GM12878 (cell line): ENCODE data around the gene ORC4. TPM values are rescaled to one million over a fixed set of nuclear protein-coding genes. Genes with fewer than 3 reads are reported as not detected.
A peak's percentile ranks its signal among the peaks of the same experiment; 100 is the strongest.

Experiments used
- BHLHE40 ChIP-seq, 2 experiments: fragments of 450-650 bp in 1 of 2; IDR thresholded peaks; 2 replicates each; pipeline ENCODE4 v1.6.1; 2011 to 2017; ENCODE audit warnings: low read depth in 2 of 2, borderline replicate concordance in 1 of 2, improper control_type of control experiment in 1 of 2, low read length in 1 of 2, mild to moderate bottlenecking in 1 of 2
- CBFB ChIP-seq: IDR thresholded peaks from 2 replicates; pipeline ENCODE4 v1.6.1; 2016; ENCODE audit warnings: antibody characterized with exemption, low read depth
- CBX5 ChIP-seq: sonication (generic); IDR thresholded peaks from 2 replicates; pipeline ENCODE4 v1.6.1; 2016; ENCODE audit warnings: low read depth, moderate library complexity, mild to moderate bottlenecking, inconsistent platforms
- CREM ChIP-seq: IDR thresholded peaks from 2 replicates; pipeline ENCODE4 v1.6.1; 2014; ENCODE audit warnings: antibody characterized with exemption, low read depth
- EP300 ChIP-seq, 2 experiments: fragments of 150-350 bp in 1 of 2; IDR thresholded peaks; 2 replicates each; pipeline ENCODE4 v1.6.1; 2011 to 2012; ENCODE audit warnings: low read depth in 2 of 2, low read length in 2 of 2, borderline replicate concordance in 1 of 2, improper control_type of control experiment in 1 of 2, inconsistent platforms in 1 of 2; ENCODE audit not compliant: control insufficient read depth in 1 of 2
- MEF2B ChIP-seq: fragments of 450-650 bp; IDR thresholded peaks from 2 replicates; pipeline ENCODE4 v1.6.1; 2018; ENCODE audit warnings: mild to moderate bottlenecking, moderate library complexity; ENCODE audit not compliant: partially characterized antibody, poor library complexity, severe bottlenecking
- MXI1 ChIP-seq: fragments of 150-350 bp; IDR thresholded peaks from 2 replicates; pipeline ENCODE4 v1.6.1; 2011; ENCODE audit warnings: low read depth, mild to moderate bottlenecking, inconsistent platforms, low read length, improper control_type of control experiment
- PML ChIP-seq: IDR thresholded peaks from 2 replicates; pipeline ENCODE4 v1.6.1; 2012; ENCODE audit warnings: low read length, inconsistent platforms
- POLR2AphosphoS5 ChIP-seq: IDR thresholded peaks from 2 replicates; pipeline ENCODE4 v1.6.1; 2011; ENCODE audit warnings: mild to moderate bottlenecking, low read length, inconsistent platforms
- POU2F2 ChIP-seq: IDR thresholded peaks from 3 replicates; pipeline ENCODE4 v1.6.1; 2011; ENCODE audit warnings: low read depth, mild to moderate bottlenecking, low read length, borderline replicate concordance
- RAD51 ChIP-seq: fragments of 450-650 bp; IDR thresholded peaks from 2 replicates; pipeline ENCODE4 v1.6.1; 2016; ENCODE audit warnings: moderate library complexity, mild to moderate bottlenecking, inconsistent platforms
- SMC3 ChIP-seq: IDR thresholded peaks from 2 replicates; pipeline ENCODE4 v1.6.1; 2011; ENCODE audit warnings: low read length, improper control_type of control experiment, borderline replicate concordance
- SRF ChIP-seq, 2 experiments: IDR thresholded peaks; 2 replicates each; pipeline ENCODE4 v1.6.1; 2011; ENCODE audit warnings: low read depth in 2 of 2, low read length in 2 of 2, mild to moderate bottlenecking in 1 of 2, moderate library complexity in 1 of 2
- ZBED1 ChIP-seq: IDR thresholded peaks from 2 replicates; pipeline ENCODE4 v1.6.1; 2016; ENCODE audit warnings: borderline replicate concordance
- ZNF274 ChIP-seq: IDR thresholded peaks from one replicate; pipeline ENCODE4 v1.8.0; 2011; ENCODE audit not compliant: insufficient read length, insufficient read depth
- ZNF622 ChIP-seq: fragments of 450-650 bp; IDR thresholded peaks from 2 replicates; pipeline ENCODE4 v1.6.1; 2017; ENCODE audit warnings: mild to moderate bottlenecking, inconsistent platforms
- polyA plus RNA-seq, 11 experiments: library from polyadenylated mRNA; depleted of rRNA in 4 of 11; unstranded in 6 of 11; stranded (reverse) in 5 of 11; fragments of >200 nt; fragmentation: Nextera tagmentation in 4 of 11; fragmentation: Illumina TruSeq in 1 of 11; extraction: Ambion mirVana in 4 of 11; extraction: Trizol in 1 of 11; gene quantifications; 1 replicate in 1 of 11; 2 replicates in 10 of 11; pipeline versions ENCODE4 v1.2.1 to v1.2.3, GENCODE V29; 2011 to 2016; ENCODE audit warnings: inconsistent platforms in 2 of 11, missing spikeins in 2 of 11, low read depth in 1 of 11
- total RNA-seq, 4 experiments: library from RNA; depleted of rRNA in 3 of 4; stranded (reverse); fragments of >200 nt in 3 of 4; fragmentation: Illumina TruSeq in 1 of 4; extraction: Trizol in 1 of 4; gene quantifications; 2 replicates each; pipeline versions ENCODE4 v1.2.1 to v1.2.3, GENCODE V29; 2013 to 2021
- TF ChIP-seq, protein P1 (sequence below): fragments of 150-350 bp; IDR thresholded peaks from 2 replicates; pipeline ENCODE4 v1.6.1; 2014; ENCODE audit warnings: mild to moderate bottlenecking, low read depth, low read length
- TF ChIP-seq, protein P2 (sequence below): fragments of 450-650 bp; IDR thresholded peaks from 2 replicates; pipeline ENCODE4 v1.6.1; 2016; ENCODE audit warnings: mild to moderate bottlenecking
- TF ChIP-seq, protein P3 (sequence below): fragments of 450-650 bp; IDR thresholded peaks from 2 replicates; pipeline ENCODE4 v1.6.1; 2016; ENCODE audit warnings: mild to moderate bottlenecking
- TF ChIP-seq, protein P4 (sequence below): fragments of 450-650 bp; IDR thresholded peaks from 2 replicates; pipeline ENCODE4 v1.6.1; 2017; ENCODE audit warnings: low read depth, mild to moderate bottlenecking, moderate library complexity

The ORC4 gene
- total and polyA plus RNA-seq, 10 of the 15 experiments (the other 5 are each of a cell fraction or from before 2014, with no cell fraction given) = 25.7 to 71.3 (median 52.1) TPM

DNA sequence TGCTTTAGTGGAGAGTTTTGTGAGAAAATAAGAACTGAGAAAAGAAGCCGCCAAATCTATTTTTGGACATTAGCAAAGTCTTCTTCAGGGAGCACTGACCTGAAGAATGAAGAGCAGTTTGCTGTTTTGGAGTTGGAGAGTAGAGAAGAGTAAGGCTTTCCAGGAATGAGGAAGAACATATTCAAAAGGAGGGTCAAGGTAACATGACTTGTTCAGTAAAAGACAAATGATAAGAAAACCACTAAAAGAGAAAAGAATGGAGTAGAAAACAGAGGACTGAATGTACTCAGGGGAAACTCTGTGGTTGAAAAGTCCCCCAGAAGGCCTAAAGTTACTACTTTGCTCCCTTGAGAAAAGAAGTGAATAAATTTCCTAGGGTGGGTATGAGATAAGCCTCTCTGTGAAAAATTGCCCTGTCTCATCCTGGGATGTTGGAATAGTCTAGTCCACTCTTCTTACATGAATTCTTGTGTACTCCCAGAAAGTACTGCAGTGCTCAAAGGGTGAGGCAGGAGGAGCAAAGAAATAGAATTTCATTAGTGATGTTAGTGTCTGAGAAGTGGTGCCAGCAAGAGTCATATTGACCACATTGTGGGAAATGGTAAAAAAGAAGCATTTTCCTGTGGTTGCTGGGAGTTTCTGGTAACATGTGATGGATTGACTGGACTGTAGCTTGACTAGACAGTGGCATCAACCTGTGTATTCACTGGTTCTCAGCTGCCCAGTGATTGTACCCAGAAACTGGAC, 28.1 kb upstream of the ORC4 start (continued):
- TF ChIP-seq RAD51 (peak; percentile 43; the same call in 1 of the 2 replicates), ZBED1 (peak; percentile 65), CBFB (peak; percentile 85), POLR2AphosphoS5 (peak; percentile 54; the same call in 1 of the 2 replicates), EP300 (IDR thresholded peaks at IDR 0.05; ENCODE audit: borderline replicate concordance in 1 of 2, control insufficient read depth in 1 of 2, low read depth in 2 of 2, low read length in 2 of 2) (peak in 1 of 2 experiments; percentile 65; a peak in 1 of 4 replicates), BHLHE40 (IDR thresholded peaks at IDR 0.05; ENCODE audit: borderline replicate concordance in 1 of 2, low read depth in 2 of 2, low read length in 1 of 2) (peak in 1 of 2 experiments; percentile 58; a peak in 2 of 4 replicates), MEF2B (peak; percentile 99), PML (0 out of 2 replicates have a peak, but pooled peaks have one; percentile 53), ZNF622 (no peak), CBX5 (peak; percentile 63; the same call in 1 of the 2 replicates), CREM (peak; percentile 48; the same call in 1 of the 2 replicates), SRF (IDR thresholded peaks at IDR 0.05; ENCODE audit: low read depth in 2 of 2, low read length in 2 of 2) (no peak), MXI1 (no peak), ZNF274 (no peak), SMC3 (no peak), POU2F2 (no peak)
- TF ChIP-seq, protein P1, sequence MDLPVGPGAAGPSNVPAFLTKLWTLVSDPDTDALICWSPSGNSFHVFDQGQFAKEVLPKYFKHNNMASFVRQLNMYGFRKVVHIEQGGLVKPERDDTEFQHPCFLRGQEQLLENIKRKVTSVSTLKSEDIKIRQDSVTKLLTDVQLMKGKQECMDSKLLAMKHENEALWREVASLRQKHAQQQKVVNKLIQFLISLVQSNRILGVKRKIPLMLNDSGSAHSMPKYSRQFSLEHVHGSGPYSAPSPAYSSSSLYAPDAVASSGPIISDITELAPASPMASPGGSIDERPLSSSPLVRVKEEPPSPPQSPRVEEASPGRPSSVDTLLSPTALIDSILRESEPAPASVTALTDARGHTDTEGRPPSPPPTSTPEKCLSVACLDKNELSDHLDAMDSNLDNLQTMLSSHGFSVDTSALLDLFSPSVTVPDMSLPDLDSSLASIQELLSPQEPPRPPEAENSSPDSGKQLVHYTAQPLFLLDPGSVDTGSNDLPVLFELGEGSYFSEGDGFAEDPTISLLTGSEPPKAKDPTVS = no peak
- TF ChIP-seq, protein P2, sequence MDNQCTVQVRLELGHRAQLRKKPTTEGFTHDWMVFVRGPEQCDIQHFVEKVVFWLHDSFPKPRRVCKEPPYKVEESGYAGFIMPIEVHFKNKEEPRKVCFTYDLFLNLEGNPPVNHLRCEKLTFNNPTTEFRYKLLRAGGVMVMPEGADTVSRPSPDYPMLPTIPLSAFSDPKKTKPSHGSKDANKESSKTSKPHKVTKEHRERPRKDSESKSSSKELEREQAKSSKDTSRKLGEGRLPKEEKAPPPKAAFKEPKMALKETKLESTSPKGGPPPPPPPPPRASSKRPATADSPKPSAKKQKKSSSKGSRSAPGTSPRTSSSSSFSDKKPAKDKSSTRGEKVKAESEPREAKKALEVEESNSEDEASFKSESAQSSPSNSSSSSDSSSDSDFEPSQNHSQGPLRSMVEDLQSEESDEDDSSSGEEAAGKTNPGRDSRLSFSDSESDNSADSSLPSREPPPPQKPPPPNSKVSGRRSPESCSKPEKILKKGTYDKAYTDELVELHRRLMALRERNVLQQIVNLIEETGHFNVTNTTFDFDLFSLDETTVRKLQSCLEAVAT = peak; percentile 91
- TF ChIP-seq, protein P3, sequence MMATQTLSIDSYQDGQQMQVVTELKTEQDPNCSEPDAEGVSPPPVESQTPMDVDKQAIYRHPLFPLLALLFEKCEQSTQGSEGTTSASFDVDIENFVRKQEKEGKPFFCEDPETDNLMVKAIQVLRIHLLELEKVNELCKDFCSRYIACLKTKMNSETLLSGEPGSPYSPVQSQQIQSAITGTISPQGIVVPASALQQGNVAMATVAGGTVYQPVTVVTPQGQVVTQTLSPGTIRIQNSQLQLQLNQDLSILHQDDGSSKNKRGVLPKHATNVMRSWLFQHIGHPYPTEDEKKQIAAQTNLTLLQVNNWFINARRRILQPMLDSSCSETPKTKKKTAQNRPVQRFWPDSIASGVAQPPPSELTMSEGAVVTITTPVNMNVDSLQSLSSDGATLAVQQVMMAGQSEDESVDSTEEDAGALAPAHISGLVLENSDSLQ = peak; percentile 58; the same call in 1 of the 2 replicates
- TF ChIP-seq, protein P4, sequence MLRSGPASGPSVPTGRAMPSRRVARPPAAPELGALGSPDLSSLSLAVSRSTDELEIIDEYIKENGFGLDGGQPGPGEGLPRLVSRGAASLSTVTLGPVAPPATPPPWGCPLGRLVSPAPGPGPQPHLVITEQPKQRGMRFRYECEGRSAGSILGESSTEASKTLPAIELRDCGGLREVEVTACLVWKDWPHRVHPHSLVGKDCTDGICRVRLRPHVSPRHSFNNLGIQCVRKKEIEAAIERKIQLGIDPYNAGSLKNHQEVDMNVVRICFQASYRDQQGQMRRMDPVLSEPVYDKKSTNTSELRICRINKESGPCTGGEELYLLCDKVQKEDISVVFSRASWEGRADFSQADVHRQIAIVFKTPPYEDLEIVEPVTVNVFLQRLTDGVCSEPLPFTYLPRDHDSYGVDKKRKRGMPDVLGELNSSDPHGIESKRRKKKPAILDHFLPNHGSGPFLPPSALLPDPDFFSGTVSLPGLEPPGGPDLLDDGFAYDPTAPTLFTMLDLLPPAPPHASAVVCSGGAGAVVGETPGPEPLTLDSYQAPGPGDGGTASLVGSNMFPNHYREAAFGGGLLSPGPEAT = peak; percentile 97
